Measurements from ENCODE around the gene GLIS1. TPM values are rescaled to one million over a fixed set of nuclear protein-coding genes. Genes with fewer than 3 reads are reported as not detected.

The GLIS1 gene
- total RNA-seq, 1 experiment from 2014 or later = 0.39 TPM

DNA sequence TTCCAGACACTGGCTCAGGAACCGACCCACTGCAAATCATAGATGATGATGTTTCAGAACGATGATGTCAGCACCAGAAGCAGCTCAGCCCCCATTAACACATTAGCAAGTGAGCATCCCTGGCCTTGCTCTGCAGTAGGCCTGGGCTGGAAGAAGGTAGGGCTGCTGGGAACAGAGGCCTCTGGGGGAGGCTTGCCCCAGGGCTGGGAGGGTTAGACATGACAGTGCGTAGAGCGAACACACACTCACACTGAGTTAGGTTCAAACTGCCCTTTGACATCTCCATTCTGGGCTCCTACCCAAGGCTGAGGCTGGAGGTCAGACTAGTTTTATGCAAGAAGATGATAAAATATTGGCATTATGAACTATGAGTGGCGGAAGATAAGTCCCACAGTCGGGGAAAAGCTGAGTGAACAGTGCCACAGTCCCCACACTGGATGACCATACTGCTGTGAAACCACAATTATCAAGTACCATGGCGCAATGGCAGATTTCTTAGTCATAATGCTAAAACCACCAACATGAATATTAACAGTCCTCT, 188.7 kb downstream of the GLIS1 start (continued):
- TF ChIP-seq, protein P1, sequence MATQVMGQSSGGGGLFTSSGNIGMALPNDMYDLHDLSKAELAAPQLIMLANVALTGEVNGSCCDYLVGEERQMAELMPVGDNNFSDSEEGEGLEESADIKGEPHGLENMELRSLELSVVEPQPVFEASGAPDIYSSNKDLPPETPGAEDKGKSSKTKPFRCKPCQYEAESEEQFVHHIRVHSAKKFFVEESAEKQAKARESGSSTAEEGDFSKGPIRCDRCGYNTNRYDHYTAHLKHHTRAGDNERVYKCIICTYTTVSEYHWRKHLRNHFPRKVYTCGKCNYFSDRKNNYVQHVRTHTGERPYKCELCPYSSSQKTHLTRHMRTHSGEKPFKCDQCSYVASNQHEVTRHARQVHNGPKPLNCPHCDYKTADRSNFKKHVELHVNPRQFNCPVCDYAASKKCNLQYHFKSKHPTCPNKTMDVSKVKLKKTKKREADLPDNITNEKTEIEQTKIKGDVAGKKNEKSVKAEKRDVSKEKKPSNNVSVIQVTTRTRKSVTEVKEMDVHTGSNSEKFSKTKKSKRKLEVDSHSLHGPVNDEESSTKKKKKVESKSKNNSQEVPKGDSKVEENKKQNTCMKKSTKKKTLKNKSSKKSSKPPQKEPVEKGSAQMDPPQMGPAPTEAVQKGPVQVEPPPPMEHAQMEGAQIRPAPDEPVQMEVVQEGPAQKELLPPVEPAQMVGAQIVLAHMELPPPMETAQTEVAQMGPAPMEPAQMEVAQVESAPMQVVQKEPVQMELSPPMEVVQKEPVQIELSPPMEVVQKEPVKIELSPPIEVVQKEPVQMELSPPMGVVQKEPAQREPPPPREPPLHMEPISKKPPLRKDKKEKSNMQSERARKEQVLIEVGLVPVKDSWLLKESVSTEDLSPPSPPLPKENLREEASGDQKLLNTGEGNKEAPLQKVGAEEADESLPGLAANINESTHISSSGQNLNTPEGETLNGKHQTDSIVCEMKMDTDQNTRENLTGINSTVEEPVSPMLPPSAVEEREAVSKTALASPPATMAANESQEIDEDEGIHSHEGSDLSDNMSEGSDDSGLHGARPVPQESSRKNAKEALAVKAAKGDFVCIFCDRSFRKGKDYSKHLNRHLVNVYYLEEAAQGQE (IDR thresholded peaks at IDR 0.05; ENCODE audit: low read depth) = no peak
- no peak for TF ChIP-seq ZFX (IDR thresholded peaks at IDR 0.05)
- TF ChIP-seq FOSL1 (IDR thresholded peaks at IDR 0.05; ENCODE audit: low read depth) = no peak
- TF ChIP-seq SP1 (IDR thresholded peaks at IDR 0.05; ENCODE audit: low read depth) = no peak
- TF ChIP-seq EZH2phosphoT487 (IDR thresholded peaks at IDR 0.05; ENCODE audit: borderline replicate concordance) = no peak
- TF ChIP-seq SIN3A (IDR thresholded peaks at IDR 0.05; ENCODE audit: low read depth) = no peak

DNA sequence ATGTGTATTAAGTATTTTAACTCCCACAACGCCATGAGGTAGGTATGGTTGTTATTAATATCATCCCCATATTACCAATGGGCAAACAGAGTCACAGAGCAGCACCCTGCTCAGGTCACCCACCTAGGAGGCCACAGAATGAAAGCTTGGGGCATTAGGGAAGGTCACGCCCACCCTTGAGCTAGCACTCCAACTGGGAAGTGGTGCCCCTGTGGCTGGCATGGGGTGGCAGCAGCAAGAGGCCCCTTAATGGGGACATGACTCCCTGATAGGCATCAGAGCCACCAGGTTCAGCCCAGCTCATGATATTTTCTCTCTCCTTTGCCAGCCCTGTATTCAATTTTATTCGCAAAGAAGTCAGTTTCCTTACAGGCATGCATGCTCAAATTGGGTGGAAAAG, 189.2 kb downstream of the GLIS1 start:
- Histone ChIP-seq H3K36me3 (ENCODE audit: control insufficient read depth in 1 of 2, insufficient read depth in 2 of 2, low read length in 2 of 2) (no peaks in the 10 kb centered on the region), H3K4me3 (replicated peaks in 1 of 2; ENCODE audit: low read depth in 1 of 2, low read length in 2 of 2) (no peak overlapping the region), H3K79me2 (ENCODE audit: insufficient read depth, low read length) (no peaks in the 10 kb centered on the region), H3K9me3 (ENCODE audit: control insufficient read depth in 1 of 2, insufficient read depth in 1 of 2, low read depth in 1 of 2, low read length in 2 of 2) (no peaks in the 10 kb centered on the region), H3K27me3 (ENCODE audit: insufficient read depth, low read length) (no peaks in the 10 kb centered on the region; the same call in 1 of the 2 replicates), H3K9ac (ENCODE audit: low read length) (no peak overlapping the region), H3K27ac (ENCODE audit: low read depth, low read length) (no peak overlapping the region), H3K4me1 (ENCODE audit: control insufficient read depth in 1 of 2, insufficient read depth in 2 of 2, low read length in 2 of 2) (no peaks in the 10 kb centered on the region), H3K9me2 (ENCODE audit: insufficient read depth) (no peaks in the 10 kb centered on the region), H4K20me1 (ENCODE audit: insufficient read depth) (no peaks in the 10 kb centered on the region), H3K4me2 (ENCODE audit: low read length) (no peak overlapping the region), H2AFZ (ENCODE audit: low read depth, low read length, poor library complexity, severe bottlenecking) (no peak overlapping the region)
- intact Hi-C loops (cut with micrococcal nuclease) = no loop called here
- POLR2A ChIA-PET = no interaction called here
- ATAC-seq (no peak), DNase-seq (ENCODE audit: low read depth, low spot score) (no peak)
- RAD21 ChIA-PET (ENCODE audit: low non-redundant PET in 1 of 2, low total read pairs in 2 of 2, uncharacterized antibody in 2 of 2, unreplicated experiment in 2 of 2) = no interaction called here
- no TSS peak for BruUV-seq (replicated peaks)
- TF ChIP-seq SIN3A (IDR thresholded peaks at IDR 0.05; ENCODE audit: low read depth) (no peak), POLR2A (IDR thresholded peaks at IDR 0.05; ENCODE audit: borderline replicate concordance, extremely low read depth, insufficient read depth, insufficient read length) (no peak), CBX3 (IDR thresholded peaks at IDR 0.05; ENCODE audit: low read depth) (no peak), ZNF274 (IDR thresholded peaks at IDR 0.05; ENCODE audit: low read depth, low read length) (no peak), ZFX (IDR thresholded peaks at IDR 0.05) (no peak), CEBPB (IDR thresholded peaks at IDR 0.05; ENCODE audit: low read depth) (no peak), RAD21 (IDR thresholded peaks at IDR 0.05; ENCODE audit: low read depth) (no peak), SRF (IDR thresholded peaks at IDR 0.05; ENCODE audit: low read depth) (no peak), JUND (IDR thresholded peaks at IDR 0.05) (no peak), EZH2phosphoT487 (IDR thresholded peaks at IDR 0.05; ENCODE audit: borderline replicate concordance) (no peak)
- TF ChIP-seq, protein P1 (IDR thresholded peaks at IDR 0.05; ENCODE audit: low read depth) = no peak
- TF ChIP-seq, protein P2, sequence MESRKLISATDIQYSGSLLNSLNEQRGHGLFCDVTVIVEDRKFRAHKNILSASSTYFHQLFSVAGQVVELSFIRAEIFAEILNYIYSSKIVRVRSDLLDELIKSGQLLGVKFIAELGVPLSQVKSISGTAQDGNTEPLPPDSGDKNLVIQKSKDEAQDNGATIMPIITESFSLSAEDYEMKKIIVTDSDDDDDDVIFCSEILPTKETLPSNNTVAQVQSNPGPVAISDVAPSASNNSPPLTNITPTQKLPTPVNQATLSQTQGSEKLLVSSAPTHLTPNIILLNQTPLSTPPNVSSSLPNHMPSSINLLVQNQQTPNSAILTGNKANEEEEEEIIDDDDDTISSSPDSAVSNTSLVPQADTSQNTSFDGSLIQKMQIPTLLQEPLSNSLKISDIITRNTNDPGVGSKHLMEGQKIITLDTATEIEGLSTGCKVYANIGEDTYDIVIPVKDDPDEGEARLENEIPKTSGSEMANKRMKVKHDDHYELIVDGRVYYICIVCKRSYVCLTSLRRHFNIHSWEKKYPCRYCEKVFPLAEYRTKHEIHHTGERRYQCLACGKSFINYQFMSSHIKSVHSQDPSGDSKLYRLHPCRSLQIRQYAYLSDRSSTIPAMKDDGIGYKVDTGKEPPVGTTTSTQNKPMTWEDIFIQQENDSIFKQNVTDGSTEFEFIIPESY (IDR thresholded peaks at IDR 0.05; ENCODE audit: extremely low read depth, insufficient replicate concordance, low read length) = no peak
- CTCF ChIA-PET = no interaction called here
